GM18909 (cell line): ENCODE results near the gene CA5B.
"Not testable (repeated sequence)": the region's sequence is repeated elsewhere in the genome, so short reads cannot be mapped to it uniquely, and the experiment has no call there.

Experiments used
- ATAC-seq: cut with Tn5 transposase; IDR thresholded peaks from one replicate; pipeline ENCODE4 v1.9.1; 2021; ENCODE audit warnings: mild to moderate bottlenecking; ENCODE audit not compliant: unreplicated experiment, poor library complexity

Gene CA5B

GRCh38 chrX:15737959-15738902, at the start of gene CA5B:
CA5B (plus strand) TSS chrX:15738270; CDS start chrX:15750024, 11,754 bp downstream.
- peak; percentile 97 for ATAC-seq

- no peak for ATAC-seq
These were observed 43.1 kb upstream of the CA5B start for GRCh38 chrX:15694941-15695451.

GRCh38 chrX:15696516-15696915, 41.6 kb upstream of the CA5B start:
- no peak for ATAC-seq

GRCh38 chrX:15702488-15703371, 35.3 kb upstream of the CA5B start:
- ATAC-seq = no peak

GRCh38 chrX:15703809-15704208, 34.3 kb upstream of the CA5B start:
- ATAC-seq = peak; percentile 69

- not testable (repeated sequence) for ATAC-seq
These were observed 33.8 kb upstream of the CA5B start for GRCh38 chrX:15704273-15704672.

GRCh38 chrX:15714529-15714928, 23.5 kb upstream of the CA5B start:
- ATAC-seq = no peak

- ATAC-seq = no peak
These were observed 19.6 kb upstream of the CA5B start for GRCh38 chrX:15718283-15718970.

GRCh38 chrX:15719324-15719968, 18.6 kb upstream of the CA5B start:
- no peak for ATAC-seq

GRCh38 chrX:15721911-15722310, 16.2 kb upstream of the CA5B start:
- no peak for ATAC-seq

GRCh38 chrX:15723887-15724517, 14.1 kb upstream of the CA5B start:
- ATAC-seq = no peak

- ATAC-seq = no peak
These were observed 13.2 kb upstream of the CA5B start for GRCh38 chrX:15724911-15725310.

- ATAC-seq = not testable (repeated sequence)
These were observed 6.7 kb upstream of the CA5B start for GRCh38 chrX:15731368-15731767.

GRCh38 chrX:15737190-15737958, 696 bp upstream of the CA5B start:
- no peak for ATAC-seq

- no peak for ATAC-seq
These were observed 1.8 kb downstream of the CA5B start for GRCh38 chrX:15739886-15740285.

- no peak for ATAC-seq
These were observed 6.3 kb downstream of the CA5B start for GRCh38 chrX:15744181-15744867.

GRCh38 chrX:15745179-15745578, 7.1 kb downstream of the CA5B start:
- no peak for ATAC-seq

GRCh38 chrX:15746651-15747050, 8.6 kb downstream of the CA5B start:
- ATAC-seq = not testable (repeated sequence)
